Fibroblast of lung (primary cell): ENCODE data around the gene TEDC2.

Experiments
- CTCF ChIP-seq, 2 donors: IDR thresholded peaks in 1 of 2; conservative IDR thresholded peaks in 1 of 2; 1 replicate in 1 of 2; 2 replicates in 1 of 2; pipeline ENCODE4 v1.5.1; 2011 to 2012; ENCODE audit warnings: low read length in 2 of 2, control low read depth in 1 of 2, inconsistent platforms in 1 of 2, low read depth in 1 of 2, mild to moderate bottlenecking in 1 of 2
- EZH2 ChIP-seq: IDR thresholded peaks from 2 replicates; pipeline ENCODE4 v1.5.1; 2012; ENCODE audit warnings: low read length, control low read depth, mild to moderate bottlenecking; ENCODE audit errors: missing control alignments

- TF ChIP-seq CTCF (conservative IDR thresholded peaks at IDR 0.05 in 1 of 2, IDR thresholded peaks at IDR 0.05 in 1 of 2; ENCODE audit: low read depth in 1 of 2, low read length in 2 of 2), result no peak
- no peak for TF ChIP-seq EZH2
Measured at GRCh38 chr16:2458887-2459646, 842 bp upstream of the TEDC2 start.
